Caki2 (cell line): ENCODE measurements around the gene ZNF599. TPM values are rescaled to one million over a fixed set of nuclear protein-coding genes. Genes with fewer than 3 reads are reported as not detected.

ENCODE experiments used
- total RNA-seq: library from RNA; depleted of rRNA; stranded (reverse); fragments of >200 nt; shearing (Covaris generic); gene quantifications from 2 replicates; pipeline ENCODE4 v1.2.3, GENCODE V29; 2014; ENCODE audit warnings: low replicate concordance; rRNA removed

The ZNF599 gene
- total RNA-seq, 1 experiment from 2014 or later = 11.7 TPM

Other genes with a start within 250 kb of the ZNF599 start
- gene SCGB2B2, start 96.1 kb downstream of the ZNF599 start, total RNA-seq = not detected in 2 replicates
- 16.8 and 22.5 TPM in 2 replicates for gene ZNF302, start 95.5 kb downstream of the ZNF599 start, total RNA-seq
- gene ZNF181, start 39.0 kb downstream of the ZNF599 start, total RNA-seq = 9.7 and 10.6 TPM in 2 replicates
- 0.23 and 2.7 TPM in 2 replicates for gene ZNF30, start 153.7 kb upstream of the ZNF599 start, total RNA-seq
- gene ZNF792, start 191.0 kb upstream of the ZNF599 start, total RNA-seq = 3.9 and 6.7 TPM in 2 replicates
- 32.8 and 44.9 TPM in 2 replicates for gene GRAMD1A, start 227.1 kb upstream of the ZNF599 start, total RNA-seq